Measurements from ENCODE around the gene RALGPS1. TPM values are rescaled to one million over a fixed set of nuclear protein-coding genes. Genes with fewer than 3 reads are reported as not detected.
A peak's percentile ranks its signal among the peaks of the same experiment; 100 is the strongest.

Gene RALGPS1
- total RNA-seq, 4 donors from 2014 or later: 27.3 to 42.1 (median 39.1) TPM

DNA sequence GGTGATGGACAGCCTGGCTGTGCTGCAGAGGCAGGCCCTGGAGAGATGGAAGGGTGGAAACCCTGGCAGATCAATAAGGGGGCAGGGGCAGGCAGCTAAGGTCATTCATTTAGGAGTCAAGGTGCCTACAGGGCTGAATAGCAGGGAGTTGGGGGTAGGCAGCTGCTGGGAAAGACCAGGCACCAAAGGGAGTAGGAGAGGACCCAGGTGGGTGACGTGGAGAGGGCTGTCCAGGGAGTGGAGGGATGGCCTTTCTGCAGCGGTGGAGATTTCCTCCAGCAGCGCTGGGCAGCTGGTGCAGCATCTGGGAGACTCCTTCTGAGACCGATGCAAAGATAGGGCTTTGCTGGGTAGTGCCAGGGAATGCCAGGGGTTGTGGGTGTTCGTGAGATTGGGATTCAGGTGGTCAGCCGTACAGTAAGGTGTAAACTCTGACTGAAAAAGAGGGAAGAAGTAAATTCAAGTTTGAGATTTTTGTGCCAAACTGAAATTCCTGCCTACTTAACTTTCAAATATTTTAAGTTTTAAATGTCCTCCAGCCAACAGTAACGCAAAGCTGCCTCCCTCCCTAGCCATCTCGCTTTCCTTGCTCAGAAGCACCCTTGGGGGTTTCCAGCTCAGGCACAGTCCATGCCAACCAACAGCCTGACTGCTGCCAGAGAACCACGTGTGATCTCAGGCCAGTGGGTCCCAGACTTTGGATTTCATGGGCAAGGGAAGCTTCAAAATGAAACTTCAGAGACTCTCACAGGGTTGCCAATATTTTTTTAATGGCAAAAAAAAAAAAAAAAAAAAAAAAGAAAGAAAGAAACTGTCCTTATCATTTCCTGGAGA lies 226.5 kb downstream of the RALGPS1 start:
- H3K4me3 ChIP-seq (replicated peaks in 1 of 3): no peak overlapping the region
- no peak for TF ChIP-seq POLR2A (IDR thresholded peaks at IDR 0.05)
- TF ChIP-seq, protein P1, sequence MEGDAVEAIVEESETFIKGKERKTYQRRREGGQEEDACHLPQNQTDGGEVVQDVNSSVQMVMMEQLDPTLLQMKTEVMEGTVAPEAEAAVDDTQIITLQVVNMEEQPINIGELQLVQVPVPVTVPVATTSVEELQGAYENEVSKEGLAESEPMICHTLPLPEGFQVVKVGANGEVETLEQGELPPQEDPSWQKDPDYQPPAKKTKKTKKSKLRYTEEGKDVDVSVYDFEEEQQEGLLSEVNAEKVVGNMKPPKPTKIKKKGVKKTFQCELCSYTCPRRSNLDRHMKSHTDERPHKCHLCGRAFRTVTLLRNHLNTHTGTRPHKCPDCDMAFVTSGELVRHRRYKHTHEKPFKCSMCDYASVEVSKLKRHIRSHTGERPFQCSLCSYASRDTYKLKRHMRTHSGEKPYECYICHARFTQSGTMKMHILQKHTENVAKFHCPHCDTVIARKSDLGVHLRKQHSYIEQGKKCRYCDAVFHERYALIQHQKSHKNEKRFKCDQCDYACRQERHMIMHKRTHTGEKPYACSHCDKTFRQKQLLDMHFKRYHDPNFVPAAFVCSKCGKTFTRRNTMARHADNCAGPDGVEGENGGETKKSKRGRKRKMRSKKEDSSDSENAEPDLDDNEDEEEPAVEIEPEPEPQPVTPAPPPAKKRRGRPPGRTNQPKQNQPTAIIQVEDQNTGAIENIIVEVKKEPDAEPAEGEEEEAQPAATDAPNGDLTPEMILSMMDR (IDR thresholded peaks at IDR 0.05): no peak
- peaks cover 15 to 20% of the 10 kb centered on the region in 2 donors for H3K4me1 ChIP-seq
- 57 to 60% methylated on average over 9 of the region's 9 CpGs for WGBS, 2 donors
- H3K9me3 ChIP-seq: no peaks in the 10 kb centered on the region
- intact Hi-C loops (cut with DNase I): no loop called here
- no peaks in the 10 kb centered on the region for H3K36me3 ChIP-seq
- no peaks in the 10 kb centered on the region for H3K27me3 ChIP-seq
- DNase-seq: peak; percentile 81 to 84
- H3K27ac ChIP-seq: peak overlapping the region in 2 of 3 donors; percentile 2 to 56

DNA sequence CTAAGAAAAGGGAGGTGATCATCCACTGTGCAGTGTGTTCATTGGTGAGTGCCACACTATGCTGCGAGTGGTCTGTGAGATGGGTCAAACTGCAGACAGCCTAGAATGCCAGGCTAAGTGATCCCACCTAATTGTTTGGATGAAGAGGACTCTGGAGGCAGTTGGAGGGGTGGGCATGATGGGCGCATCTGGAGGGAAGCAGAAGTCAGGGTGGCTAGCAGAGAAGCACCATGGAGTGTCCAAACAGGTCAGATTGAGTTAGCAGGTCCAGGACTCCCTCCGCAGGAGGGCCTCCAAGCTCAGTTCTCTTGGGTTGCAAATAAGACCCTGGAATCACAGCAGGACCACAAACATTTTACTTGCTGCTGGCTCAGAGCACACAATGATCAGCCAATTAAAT lies 227.7 kb downstream of the RALGPS1 start:
- WGBS, 2 donors: 98 to 100% methylated on average over 3 of the region's 3 CpGs
- no peak overlapping the region for H3K4me3 ChIP-seq (replicated peaks in 1 of 3)
- no peak for TF ChIP-seq POLR2A (IDR thresholded peaks at IDR 0.05)
- TF ChIP-seq, protein P1 (IDR thresholded peaks at IDR 0.05): no peak
- intact Hi-C loops (cut with DNase I): no loop called here
- H3K27me3 ChIP-seq: no peaks in the 10 kb centered on the region
- no peak for DNase-seq
- H3K27ac ChIP-seq: peak overlapping the region in 1 of 3 donors; percentile 56
- no peaks in the 10 kb centered on the region for H3K36me3 ChIP-seq
- H3K9me3 ChIP-seq: no peaks in the 10 kb centered on the region
- peaks cover 15 to 25% of the 10 kb centered on the region in 2 donors for H3K4me1 ChIP-seq

DNA sequence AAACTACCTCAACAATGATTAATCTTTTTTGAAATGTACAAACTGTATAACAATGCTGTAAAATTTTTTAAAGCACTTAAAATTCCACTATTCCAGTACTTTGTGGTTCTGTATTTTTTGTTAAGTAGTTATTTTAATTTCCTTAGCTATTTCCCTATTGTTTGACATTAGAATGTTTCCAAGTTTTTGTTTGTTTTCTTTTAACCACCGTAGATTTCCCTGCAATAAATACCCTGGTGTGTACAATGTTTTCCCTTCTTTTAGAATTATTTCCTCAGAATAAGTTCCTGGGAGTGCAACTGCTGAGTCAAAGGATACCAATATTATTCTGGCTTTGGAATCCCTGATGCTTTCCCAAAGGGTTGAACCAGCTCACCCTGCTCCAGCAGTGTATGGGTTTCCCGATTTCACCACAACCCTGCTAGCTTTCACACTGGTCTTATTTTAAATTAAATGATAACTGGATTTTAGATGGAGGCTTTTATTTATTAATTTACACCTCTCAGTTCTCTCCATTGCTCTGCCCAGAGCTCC lies 228.4 kb downstream of the RALGPS1 start:
- WGBS, 2 donors: 53 to 75% methylated on average over 2 of the region's 2 CpGs
- TF ChIP-seq, protein P1 (IDR thresholded peaks at IDR 0.05): no peak
- no peak for TF ChIP-seq POLR2A (IDR thresholded peaks at IDR 0.05)

DNA sequence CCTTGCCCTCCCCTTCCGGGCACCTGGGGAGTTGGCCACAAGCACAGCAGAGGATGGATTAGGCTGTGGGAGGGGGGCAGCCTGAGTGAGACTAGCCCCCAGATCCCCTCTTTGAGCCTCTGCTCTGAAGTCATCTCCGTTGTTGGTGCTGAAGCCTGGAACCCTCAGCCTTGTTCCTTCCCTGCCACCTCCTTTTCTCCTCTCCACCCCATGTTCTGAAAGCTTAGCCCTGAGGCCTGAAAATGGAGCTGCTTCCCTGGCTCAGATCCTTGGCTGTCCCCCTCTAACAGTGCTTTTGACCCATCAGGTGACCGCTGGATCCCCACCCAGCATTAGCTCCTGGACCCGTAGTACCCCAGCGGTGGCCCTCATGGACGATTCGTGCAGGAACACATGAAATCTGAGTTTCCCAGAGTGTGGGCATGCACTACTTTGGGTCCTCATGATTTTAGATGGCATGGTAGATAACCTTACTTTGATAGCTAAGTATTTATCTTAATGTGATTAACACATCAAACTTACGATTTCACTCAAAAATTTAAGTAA lies 229.4 kb downstream of the RALGPS1 start:
- no peaks in the 10 kb centered on the region for H3K36me3 ChIP-seq
- H3K4me1 ChIP-seq: peaks cover 15 to 30% of the 10 kb centered on the region in 2 donors
- H3K4me3 ChIP-seq (replicated peaks in 1 of 3): no peak overlapping the region
- no peak for DNase-seq
- no peaks in the 10 kb centered on the region for H3K9me3 ChIP-seq
- H3K27me3 ChIP-seq: no peaks in the 10 kb centered on the region
- H3K27ac ChIP-seq: no peak overlapping the region
- TF ChIP-seq, protein P1 (IDR thresholded peaks at IDR 0.05): no peak
- TF ChIP-seq POLR2A (IDR thresholded peaks at IDR 0.05): no peak
- intact Hi-C loops (cut with DNase I): no loop called here
- 94 to 97% methylated on average over 8 of the region's 8 CpGs for WGBS, 2 donors

More for the DNA sequence above, 228.4 kb downstream of the RALGPS1 start:
- H3K4me3 ChIP-seq (replicated peaks in 1 of 3): no peak overlapping the region
- no peaks in the 10 kb centered on the region for H3K9me3 ChIP-seq
- no peak for DNase-seq
- no peaks in the 10 kb centered on the region for H3K36me3 ChIP-seq
- no peaks in the 10 kb centered on the region for H3K27me3 ChIP-seq
- H3K27ac ChIP-seq: no peak overlapping the region
- intact Hi-C loops (cut with DNase I): no loop called here
- H3K4me1 ChIP-seq: peaks cover 15 to 30% of the 10 kb centered on the region in 2 donors
